H1 (cell line): ENCODE measurements around the gene ACE.

Experiments used
- CEBPB ChIP-seq: IDR thresholded peaks from 2 replicates; pipeline ENCODE4 v1.6.1; 2012; ENCODE audit warnings: low read depth, low read length
- EP300 ChIP-seq, 2 experiments: IDR thresholded peaks; 1 replicate in 1 of 2; 2 replicates in 1 of 2; pipeline ENCODE4 v1.6.1; 2011 to 2012; ENCODE audit warnings: low read depth in 2 of 2, low read length in 2 of 2, mild to moderate bottlenecking in 2 of 2, borderline replicate concordance in 1 of 2, inconsistent platforms in 1 of 2, moderate library complexity in 1 of 2
- KDM1A ChIP-seq: fragments of 200-600, 300-600 bp; sonication (generic); IDR thresholded peaks from 2 replicates; pipeline ENCODE4 v1.7.1; 2016; ENCODE audit warnings: mild to moderate bottlenecking, low read length, borderline replicate concordance
- KDM5A ChIP-seq: fragments of 200-600 bp; IDR thresholded peaks from 2 replicates; pipeline ENCODE4 v1.7.1; 2012; ENCODE audit warnings: mild to moderate bottlenecking, low read length, inconsistent platforms, mixed read lengths
- RAD21 ChIP-seq, 2 experiments: IDR thresholded peaks in 1 of 2; conservative IDR thresholded peaks in 1 of 2; 2 replicates each; pipeline ENCODE4 v1.6.1; 2011; ENCODE audit warnings: low read depth in 2 of 2, low read length in 2 of 2, improper control_type of control experiment in 1 of 2, inconsistent platforms in 1 of 2, mild to moderate bottlenecking in 1 of 2, moderate library complexity in 1 of 2
- RNF2 ChIP-seq: fragments of 200-900, 300-1000 bp; sonication (generic); IDR thresholded peaks from 2 replicates; pipeline ENCODE4 v1.7.1; 2016; ENCODE audit warnings: borderline replicate concordance, low read depth, mild to moderate bottlenecking, antibody characterized with exemption, low read length; ENCODE audit not compliant: poor library complexity, severe bottlenecking; ENCODE audit errors: missing control alignments
- SAP30 ChIP-seq: fragments of 300-600 bp; sonication (generic); IDR thresholded peaks from 2 replicates; pipeline ENCODE4 v1.7.1; 2012; ENCODE audit warnings: low read length, moderate library complexity, mild to moderate bottlenecking, inconsistent platforms; ENCODE audit not compliant: insufficient read depth, insufficient replicate concordance
- SIN3A ChIP-seq, 2 experiments: IDR thresholded peaks in 1 of 2; conservative IDR thresholded peaks in 1 of 2; 2 replicates each; pipeline ENCODE4 v1.6.1; 2011 to 2012; ENCODE audit warnings: low read length in 2 of 2, improper control_type of control experiment in 1 of 2, low read depth in 1 of 2, mild to moderate bottlenecking in 1 of 2
- SRF ChIP-seq: IDR thresholded peaks from 2 replicates; pipeline ENCODE4 v1.6.1; 2011; ENCODE audit warnings: mild to moderate bottlenecking, low read depth, low read length, moderate library complexity
- TF ChIP-seq, protein P1 (sequence below), 3 experiments: IDR thresholded peaks; 1 replicate in 2 of 3; 2 replicates in 1 of 3; pipeline versions ENCODE4 v1.5.1 to v1.6.1; 2011; ENCODE audit warnings: low read length in 3 of 3, mild to moderate bottlenecking in 3 of 3, inconsistent platforms in 2 of 3, low read depth in 1 of 3, moderate library complexity in 1 of 3; ENCODE audit not compliant: insufficient read depth in 1 of 3; ENCODE audit errors: control extremely low read depth in 1 of 3

DNA sequence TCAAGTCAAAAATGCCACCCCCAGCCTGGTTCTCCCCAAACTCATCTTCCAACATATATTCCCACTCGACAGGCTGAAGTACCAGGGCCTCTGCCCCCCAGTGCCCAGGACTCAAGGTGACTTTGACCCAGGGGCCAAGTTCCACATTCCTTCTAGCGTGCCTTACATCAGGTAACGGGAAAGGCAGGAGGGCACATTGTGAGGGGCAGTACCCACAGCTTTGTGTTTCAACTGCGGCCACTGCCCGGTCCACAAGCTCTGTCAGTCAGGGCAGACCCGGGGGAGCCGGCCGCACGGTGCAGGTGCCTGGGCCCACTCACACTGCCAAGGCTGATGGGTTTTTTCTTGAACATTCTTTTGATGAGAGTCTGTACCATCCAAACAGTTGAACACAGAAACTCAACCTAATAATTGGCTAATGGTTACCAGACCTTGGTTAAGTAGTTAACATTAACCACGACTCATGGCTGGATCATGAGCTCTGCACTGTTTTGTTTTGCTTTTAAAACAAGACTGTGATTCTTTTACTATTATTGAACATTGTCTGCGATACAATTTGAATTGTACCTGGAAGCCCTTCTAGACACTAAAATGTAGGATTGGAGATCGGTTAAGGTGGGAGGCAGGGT is 17.6 kb downstream of the ACE start:
- TF ChIP-seq SRF (no peak), SIN3A (conservative IDR thresholded peaks at IDR 0.05 in 1 of 2, IDR thresholded peaks at IDR 0.05 in 1 of 2; ENCODE audit: low read depth in 1 of 2, low read length in 2 of 2) (no peak), RAD21 (IDR thresholded peaks at IDR 0.05 in 1 of 2, conservative IDR thresholded peaks at IDR 0.05 in 1 of 2; ENCODE audit: low read depth in 2 of 2, low read length in 2 of 2) (no peak), CEBPB (no peak), EP300 (IDR thresholded peaks at IDR 0.05; ENCODE audit: borderline replicate concordance in 1 of 2, low read depth in 2 of 2, low read length in 2 of 2) (no peak), KDM1A (no peak), SAP30 (no peak), KDM5A (no peak), RNF2 (no peak)
- TF ChIP-seq, protein P1, sequence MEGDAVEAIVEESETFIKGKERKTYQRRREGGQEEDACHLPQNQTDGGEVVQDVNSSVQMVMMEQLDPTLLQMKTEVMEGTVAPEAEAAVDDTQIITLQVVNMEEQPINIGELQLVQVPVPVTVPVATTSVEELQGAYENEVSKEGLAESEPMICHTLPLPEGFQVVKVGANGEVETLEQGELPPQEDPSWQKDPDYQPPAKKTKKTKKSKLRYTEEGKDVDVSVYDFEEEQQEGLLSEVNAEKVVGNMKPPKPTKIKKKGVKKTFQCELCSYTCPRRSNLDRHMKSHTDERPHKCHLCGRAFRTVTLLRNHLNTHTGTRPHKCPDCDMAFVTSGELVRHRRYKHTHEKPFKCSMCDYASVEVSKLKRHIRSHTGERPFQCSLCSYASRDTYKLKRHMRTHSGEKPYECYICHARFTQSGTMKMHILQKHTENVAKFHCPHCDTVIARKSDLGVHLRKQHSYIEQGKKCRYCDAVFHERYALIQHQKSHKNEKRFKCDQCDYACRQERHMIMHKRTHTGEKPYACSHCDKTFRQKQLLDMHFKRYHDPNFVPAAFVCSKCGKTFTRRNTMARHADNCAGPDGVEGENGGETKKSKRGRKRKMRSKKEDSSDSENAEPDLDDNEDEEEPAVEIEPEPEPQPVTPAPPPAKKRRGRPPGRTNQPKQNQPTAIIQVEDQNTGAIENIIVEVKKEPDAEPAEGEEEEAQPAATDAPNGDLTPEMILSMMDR (IDR thresholded peaks at IDR 0.05; ENCODE audit: control extremely low read depth in 1 of 3, insufficient read depth in 1 of 3, low read depth in 1 of 3, low read length in 3 of 3) = no peak
